ENCODE measurements around the gene TCIRG1.

TCIRG1 gene

DNA sequence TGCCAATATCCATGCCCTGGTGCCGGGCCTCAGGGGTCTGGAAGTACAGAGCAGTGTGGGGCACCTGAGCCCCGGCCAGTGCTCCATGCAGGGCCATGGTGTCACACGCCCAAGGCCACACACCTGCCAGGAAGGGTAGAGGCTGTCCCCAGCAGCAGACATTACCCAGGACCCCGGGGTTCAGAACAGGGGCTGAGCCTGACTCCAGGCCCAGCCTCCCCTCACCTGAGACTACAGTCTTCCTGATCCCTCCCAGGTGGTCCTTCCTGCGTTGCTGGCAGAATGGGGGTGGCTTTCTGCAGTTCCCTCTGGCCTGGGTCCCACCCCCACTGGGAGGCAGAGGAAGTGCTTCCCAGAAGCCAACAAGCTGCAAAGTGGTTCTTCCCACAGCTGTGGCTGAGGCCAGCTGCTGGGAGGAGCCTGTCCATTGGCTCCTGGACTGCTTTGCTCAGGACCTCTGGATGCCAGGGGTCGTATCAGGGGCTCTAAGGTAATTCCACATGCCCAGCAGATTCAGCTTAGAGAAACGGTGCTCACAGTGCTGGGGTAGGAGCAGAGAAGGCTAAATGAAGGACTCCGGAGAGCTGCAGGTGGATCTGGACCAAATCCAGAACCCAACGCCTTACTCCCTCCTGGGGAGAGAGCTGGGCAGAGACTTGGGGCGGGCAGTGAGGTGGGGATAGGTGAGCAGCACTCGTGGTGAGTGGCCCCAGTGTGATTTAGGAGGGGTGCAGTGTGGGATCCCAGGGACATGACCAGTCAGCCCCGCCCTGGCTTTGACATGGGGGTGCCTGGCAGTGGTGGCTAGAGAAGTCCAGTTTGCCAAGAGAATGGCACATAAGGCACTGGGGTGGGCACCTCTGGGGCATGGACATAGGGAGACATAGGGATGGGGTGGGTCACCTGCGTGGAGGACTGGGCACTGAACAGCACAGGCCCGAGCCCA is 12.6 kb downstream of the TCIRG1 start:
- no peak for DNase-seq

DNA sequence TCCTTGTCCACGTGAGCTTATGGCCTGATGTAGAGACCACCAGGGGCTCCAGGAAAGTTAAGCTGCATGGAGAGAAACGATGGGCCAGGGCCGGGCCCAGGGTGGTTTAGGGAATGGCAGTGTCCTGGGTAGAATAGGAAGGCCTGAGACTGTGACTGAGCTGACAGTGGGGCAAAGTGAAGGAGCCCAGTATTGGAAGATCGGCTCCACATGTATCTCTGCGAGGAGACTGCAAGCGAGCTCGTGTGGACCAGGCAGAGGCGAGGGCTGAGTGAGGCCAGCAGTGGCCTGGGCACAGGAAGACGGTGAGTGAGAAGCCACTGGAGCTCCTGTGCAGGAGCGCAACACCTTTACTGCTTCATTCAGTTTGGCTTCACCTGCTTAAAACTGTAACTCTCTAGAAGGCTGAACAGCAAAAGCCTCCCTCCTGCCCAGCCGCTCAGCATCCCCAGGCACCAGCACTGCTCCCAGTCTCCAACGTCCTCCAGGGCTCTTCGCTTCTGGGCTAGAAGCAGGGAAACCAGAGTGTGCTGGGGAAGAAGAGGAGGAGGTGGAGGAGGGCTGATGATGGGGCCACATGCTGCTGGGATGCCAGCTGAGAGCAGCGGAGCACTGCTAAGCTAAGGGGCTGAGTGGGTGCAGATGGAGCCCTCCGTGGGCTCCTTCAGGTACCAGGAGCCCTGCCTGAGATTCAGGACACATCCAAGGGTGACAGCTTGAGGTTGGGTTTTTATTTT is 13.5 kb downstream of the TCIRG1 start:
- DNase-seq = no peak

DNA sequence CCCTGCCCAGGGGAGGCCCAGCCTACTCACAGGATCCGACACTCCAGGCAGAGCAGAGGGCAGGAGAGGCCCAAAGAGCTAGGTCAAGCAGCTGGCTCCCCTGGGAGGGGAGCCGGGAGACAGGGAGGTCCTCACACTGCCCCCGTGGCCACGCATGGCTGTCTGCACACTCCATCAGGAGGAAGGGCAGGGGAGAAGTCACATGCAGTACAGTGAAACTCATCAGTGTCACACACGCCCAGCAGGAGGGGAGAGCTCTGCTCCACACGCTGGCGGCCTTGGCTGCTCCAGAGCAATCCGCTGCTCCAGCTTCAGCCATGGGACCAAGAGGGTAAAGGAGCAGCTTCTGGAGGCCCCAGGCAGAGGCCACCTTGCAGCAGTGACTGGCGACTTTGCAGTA is 14.3 kb downstream of the TCIRG1 start:
- DNase-seq = no peak

DNA sequence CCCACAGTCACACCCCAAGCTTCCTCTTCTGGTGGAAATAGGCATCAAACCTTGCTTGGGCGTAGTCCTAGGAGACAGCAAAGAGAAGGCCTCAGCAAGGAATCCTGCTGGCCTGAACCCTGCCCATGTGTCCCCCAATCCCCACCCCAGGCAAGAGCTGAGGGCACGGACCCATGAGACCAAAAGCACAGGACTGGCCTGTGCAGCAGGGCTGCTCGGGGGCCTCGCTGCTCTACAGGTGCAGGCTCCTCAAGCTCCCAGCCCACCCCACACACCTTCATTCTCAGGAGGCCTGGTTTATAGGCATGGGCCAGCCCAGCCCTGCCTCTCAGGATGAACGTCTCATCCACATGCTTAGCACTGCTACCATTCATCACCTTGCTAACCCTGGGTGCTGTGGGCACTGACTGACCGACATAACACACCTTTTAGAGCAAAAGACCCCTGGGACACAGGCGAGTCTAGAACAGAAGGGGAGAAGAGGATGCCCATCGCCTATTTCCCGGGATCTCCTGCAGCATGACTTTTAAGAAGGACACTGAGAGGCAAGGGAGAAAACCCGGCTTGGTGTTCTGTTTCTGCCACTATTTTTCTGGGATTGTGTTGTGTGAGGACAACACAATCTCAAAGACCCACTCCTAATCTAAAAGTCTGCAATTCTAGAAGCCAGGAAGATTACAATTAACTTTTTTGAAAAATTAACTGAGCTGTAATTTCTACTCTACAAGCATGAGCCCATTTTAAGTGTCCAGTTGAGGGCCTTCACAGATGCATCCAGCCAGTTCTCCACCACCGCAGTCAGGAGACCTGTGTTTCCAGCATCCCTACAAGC is 15.4 kb downstream of the TCIRG1 start:
- DNase-seq = no peak

DNA sequence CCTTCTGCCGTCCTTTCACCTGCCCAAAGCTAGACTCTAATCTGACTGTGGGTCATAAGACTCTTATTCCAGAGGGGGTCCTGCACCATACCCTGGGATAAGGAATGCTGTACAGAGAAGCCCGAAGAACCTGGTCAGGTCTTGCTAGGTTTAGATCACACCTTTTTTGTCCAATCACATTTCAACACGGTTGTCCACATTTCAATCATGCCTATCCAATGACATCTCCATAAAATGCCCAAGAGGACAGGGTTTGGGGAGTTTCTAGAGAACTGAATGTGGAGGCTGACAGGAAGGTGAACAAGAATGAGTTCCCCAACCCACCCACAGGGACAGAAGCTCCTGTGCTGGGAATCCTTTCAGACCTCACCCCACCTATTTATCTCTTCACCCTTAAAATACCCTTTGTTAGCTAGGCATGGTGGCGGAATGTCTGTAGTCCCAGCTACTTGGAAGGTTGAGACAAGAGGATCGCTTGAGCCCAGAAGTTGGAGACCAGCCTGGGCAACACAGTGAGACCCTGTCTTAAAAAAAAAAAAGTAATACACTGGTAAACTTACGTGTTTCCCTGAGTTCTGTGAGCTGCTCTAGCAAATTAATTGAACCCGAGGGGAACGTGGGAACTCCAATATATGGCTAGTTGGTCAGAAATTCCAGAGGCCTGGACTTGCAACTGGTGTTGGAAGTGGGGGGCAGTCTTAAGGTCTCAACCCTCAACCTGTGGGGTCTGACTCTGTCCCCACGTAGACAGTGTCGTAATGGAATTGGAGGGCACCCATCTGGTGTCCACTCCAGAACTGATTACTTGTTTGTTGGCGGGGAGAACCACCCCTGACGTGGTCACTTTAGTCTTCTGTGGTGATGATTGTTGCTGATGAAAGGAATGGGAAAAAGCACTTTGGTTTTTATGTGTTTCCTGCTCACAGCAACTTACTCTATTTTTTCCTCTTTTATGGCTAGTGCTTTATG is 17.8 kb downstream of the TCIRG1 start:
- no peak for DNase-seq

DNA sequence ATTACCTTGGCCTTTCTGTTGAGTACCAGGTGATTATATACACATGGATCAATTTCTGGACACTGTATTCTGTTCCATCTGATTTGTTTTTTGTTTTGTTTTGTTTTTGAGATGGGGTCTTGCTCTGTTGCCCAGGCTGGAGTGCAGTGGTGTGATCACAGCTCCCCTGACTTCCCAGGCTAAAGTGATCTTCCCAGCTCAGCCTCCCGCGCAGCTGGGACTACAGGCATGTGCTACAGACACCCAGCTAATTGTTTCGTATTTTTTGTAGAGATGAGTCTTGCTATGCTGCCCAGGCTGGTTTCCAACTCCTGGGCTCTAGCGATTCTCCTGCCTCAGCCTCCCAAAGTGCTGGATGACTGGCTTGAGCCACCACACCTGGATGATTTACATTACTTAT is 19.0 kb downstream of the TCIRG1 start:
- DNase-seq = no peak

DNA sequence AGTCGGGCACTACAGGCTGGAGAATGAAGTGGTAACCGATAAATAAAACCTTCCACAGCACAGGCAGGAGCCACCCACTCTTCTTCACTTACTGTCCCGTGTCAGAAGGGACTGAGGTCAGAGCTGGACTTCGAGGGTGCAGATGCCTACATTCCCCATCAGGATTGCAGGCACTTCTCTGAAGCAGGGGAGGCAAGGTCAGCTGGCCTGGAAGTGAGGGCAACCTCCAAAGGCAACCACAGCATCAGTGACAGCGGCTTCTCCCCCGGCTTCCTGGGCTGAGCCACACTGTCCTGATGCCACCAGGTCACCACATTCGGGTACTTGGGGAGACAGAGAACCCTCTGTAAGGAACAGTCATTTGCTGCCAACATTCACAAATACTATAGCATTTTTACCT is 22.7 kb downstream of the TCIRG1 start:
- no peak for DNase-seq

DNA sequence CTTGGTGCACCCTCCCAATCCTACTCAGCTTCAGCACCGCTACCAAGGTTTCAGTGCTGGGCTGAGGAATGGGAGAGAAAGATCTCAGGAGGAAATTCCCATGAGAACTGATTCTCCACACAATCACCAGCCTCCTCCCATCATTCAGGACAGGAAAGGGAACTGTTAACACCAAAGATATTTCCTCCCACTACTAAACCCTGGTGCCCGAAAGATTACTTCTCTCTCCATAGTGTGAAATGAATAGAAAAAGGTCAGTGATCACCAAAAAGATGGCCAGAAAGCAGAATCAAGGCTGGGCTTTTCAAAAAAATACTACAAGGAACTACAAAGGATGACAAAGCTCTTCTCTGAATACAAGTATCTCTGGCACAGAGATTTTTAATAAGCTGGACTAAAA is 26.1 kb downstream of the TCIRG1 start:
- DNase-seq = no peak

DNA sequence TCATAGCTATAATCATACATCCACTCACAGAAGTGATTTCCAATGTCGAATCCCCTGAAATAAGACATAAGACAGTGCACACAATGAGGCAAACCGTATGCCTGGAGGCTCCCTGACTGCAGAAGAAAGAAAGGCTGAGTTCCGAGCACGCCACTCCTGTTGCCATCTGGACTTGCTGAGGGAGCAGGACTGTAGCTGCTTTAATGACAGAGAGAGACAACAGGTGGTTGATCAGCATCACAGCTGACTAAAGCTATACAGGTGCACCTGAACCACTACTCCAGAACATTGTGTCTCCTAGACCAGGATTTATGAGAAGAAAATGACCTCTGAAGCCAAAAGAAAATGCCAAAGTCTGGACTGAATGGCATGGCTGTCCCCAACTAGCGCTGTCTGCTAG is 27.0 kb downstream of the TCIRG1 start:
- no peak for DNase-seq

DNA sequence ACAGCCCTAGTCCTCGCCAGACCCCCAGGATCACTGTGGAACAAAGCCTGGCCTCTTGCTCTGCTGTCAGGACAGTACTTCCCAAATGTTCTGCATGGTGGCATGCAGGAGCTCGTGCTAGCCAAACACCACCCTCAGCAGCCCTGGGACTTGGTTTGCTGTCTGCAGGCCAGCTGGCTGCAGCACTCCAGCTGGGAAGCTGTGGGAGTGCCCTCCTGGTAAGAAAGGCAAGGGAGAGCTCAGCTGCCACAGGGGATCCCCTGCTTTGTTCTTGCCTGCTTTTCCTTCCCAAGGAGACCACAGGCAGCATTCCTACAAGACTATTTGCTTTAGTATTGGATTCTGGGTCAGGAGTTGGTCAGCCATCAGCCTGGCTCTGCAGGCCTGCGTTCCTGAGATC is 27.9 kb downstream of the TCIRG1 start:
- no peak for DNase-seq

DNA sequence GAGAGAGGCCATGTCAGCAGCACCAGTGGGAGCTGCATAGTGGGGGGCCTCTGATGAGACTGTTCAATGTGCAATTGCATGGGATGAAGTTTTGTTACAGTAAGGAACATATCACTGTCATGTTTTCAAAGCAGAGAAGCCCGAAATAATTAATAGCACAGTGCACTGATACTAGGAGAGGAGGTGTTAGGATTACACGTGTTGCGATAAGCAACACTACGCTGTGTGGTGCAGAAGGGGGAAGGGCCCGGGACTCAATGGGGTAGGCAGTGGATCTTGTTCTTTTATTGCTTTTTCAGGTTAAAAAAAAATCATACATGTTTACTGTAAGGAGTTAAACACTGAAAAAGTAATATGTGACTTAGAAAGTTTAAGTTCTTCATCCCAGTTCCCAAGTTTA is 29.2 kb downstream of the TCIRG1 start:
- no peak for DNase-seq

DNA sequence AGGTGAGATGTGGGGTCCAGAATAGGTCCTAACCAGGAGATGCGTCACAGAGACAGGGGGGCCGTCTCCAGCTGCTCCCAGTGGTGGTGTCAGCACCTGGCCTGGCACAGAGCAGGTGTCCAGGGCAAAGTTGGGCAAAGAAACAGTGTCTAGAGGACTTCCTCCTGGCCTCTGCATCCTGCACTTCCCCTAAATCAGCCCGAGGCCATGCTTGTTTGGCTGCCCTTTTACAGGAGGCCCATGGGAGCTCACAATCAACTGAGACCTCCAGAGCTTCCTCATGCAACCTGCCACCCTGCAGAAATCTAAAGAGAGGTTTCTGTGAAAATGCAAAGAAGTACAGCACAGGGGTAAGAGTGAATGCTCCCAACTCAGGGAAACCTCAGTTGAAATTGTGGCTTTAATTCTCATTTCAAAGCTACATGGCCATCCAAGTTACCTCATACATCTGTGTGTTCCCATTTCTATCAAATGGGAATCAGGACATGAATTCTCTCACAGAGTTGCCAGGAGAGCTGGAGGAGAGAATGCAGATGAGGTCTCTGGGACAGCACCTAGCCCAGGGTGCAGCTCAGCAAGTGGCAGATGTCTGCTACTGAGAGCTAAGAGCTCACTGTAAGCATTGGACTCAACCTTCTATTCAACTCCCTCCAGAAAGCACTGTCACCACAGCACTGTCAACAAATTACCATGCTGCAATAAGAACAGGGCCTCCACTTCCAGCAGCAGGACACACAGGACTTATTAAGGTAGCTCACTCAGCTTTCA is 32.6 kb downstream of the TCIRG1 start:
- DNase-seq = no peak

DNA sequence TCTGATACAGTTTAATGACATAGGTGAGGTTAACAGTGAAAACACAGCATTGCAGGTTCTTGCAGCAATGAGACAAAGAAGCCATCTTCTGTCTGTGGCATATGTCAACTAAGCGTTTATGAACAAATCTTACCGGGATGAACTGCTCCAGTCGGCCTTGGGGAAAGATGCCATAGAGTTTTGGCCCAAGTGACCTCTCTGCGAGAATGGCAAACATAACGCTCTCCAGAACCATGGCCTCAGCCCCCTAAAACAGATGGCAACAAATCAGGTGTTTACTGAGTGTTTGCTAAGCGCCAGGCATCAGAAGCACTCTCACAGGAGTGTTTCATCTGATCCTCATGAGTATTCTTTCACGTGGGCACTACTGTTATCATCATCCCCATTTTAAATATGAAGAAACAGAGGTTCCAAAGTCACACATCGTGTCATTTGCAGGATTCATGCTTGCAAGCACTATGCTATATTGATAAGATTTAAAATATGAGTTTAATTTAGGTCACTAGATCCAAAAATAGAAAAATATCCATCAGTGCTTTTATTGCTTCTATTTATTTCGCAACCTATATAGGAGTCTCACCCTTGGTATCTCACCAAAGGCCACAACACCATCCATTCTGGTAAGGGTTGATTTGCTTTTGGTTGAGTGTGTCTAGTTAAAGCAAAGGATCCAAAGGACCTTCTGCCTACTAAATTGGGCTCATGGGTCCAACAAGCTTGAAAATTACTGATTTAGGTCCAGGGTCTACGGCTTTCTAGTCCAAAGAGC is 35.9 kb downstream of the TCIRG1 start:
- DNase-seq = no peak

DNA sequence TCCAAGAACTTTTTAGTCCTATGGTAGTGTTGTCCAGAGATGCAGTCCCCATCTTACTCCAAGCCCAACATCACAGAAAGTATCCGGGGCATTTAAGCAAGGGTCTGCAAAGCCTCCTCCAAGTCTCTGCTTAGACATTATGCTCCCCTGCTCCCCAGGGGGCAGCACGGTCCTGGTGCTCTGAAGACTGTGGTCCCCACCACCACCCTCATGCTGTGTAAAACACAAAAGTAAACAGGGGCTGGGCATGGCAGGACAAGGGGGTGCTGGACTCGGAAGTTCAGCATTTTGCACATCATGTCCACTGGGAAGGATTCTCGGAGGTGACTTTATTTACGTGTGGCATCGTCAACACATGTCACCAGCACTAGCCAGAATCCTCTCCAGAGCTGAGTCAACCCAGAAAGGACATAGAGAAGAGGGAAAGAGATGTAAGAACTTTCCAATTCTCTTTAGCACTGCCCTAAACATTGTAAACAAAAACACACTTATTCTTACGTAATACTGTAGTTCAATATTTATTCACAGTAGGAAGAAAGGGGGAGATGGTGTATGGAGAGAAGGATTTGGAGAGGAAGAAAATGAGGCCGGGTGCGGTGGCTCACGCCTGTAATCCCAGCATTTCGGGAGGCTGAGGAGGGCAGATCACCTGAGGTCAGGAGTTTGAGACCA is 37.7 kb downstream of the TCIRG1 start:
- DNase-seq = no peak

DNA sequence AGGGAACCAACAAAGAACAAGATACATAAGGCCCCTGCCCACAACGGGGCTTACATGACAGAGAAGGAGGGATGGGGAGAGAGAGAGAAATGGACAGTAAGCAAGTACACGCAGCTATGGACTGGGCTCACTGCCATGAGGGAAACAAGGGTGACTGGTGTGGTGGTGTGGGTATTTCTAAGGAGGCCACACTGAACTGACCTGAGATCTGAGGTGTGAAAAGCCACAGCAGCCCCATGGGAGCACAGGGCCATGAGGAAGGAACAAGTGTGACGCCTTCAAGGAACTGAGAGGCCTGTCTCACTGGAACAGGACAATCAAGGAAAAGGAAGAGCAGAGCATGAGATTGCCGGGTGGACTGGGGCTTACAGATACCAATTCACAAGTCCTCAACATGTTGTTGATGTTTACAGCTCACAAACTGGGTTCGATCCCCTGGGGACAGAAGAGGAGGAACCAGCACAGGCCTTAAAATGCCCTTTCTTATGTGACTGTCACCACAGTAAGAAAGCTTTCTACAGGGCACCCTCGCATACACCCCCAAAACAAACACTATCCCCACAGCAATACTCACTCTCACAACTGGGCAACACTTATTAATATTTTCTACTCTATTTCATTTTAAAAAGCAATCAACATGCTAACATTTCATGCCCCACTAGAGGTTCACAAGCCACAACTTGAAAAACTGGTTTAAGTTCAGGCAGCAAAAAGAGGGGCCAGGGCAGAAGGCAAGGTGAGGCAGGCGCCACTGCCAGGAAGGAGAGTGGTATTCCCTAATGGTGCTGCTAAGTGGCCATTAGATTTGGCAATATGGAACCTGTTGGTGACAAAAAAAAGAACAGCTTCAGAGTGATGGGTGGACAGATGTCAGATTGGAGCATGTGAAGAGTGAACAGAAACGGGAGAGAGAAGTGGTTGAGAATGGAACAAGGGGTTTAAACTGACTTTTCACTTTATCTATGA is 39.1 kb downstream of the TCIRG1 start:
- DNase-seq = no peak

DNA sequence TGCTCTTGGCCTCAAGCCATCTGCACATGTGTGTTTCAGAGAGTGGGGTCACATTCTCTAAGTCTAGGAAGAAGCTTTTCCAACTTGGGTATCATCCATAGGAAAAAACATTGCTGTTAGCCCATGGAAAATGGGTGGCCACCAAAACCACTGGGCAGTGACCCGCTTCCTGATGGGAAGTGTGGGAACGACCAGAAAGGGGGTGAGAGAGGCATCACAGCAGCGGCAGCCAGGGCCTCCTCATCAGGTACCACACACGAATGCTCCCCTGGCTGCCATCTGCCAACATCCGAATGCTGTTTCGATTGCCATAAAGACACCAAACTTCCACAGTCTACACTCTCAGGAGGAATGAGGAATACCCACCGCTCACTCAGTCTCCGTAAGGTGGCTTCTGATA is 42.0 kb downstream of the TCIRG1 start:
- no peak for DNase-seq

DNA sequence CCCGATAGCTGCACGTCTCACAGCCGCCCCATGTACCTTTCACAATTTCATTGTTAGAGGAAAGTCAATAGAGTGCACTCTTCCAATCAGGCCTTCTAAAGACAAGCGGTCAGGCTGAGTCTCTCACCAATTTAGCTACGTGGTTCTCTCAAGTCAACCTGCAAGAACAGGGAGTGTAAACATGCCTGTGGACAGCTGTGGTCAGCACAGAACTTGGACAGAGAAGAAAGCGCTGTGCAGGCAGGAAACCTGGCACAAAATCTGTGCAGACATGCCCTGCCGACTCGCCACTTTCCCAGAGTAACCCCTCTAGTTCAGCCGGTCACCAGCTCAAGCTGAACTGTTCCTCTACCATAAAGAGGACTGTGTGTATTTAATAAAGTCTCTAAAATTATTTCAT is 42.9 kb downstream of the TCIRG1 start:
- no peak for DNase-seq

DNA sequence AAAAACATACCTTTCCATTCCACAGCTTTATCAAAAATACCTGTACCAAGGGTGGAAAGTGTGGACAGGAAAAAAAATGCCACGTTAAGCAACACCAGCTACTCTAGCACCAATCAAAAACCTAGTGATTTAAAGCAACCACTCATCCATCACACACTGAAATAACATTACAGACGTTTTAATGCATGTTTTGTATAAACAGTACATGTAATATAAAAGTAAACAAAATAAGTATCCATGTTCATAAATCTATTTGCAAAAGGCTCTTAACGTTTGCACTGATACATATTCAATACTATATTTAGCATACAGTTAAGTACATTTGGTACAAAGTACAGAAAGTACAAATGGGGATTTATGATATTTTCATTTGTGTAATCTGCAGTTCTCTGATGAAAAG is 43.7 kb downstream of the TCIRG1 start:
- no peak for DNase-seq

DNA sequence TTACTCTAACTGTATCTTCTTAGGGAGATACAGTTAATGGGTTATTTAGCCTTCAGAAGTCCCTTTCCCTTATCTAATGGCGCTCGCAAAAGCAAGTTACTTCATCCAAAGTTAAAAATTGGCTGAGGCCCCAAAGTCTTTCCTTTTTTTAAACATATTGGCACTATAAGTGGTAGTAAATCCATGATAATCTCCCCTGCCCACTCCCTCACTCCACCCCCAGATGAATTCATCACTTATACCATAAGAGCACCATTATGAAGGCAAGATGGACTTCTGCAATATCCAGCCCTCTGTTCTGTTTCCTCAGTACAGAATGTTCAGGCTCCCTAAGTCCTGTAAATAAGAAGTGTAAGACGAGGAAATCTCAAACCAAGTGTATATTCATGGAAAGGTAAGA is 44.7 kb downstream of the TCIRG1 start:
- no peak for DNase-seq
